GM12864 (cell line): ENCODE results near the gene GGT7.
"Not testable (repeated sequence)": the region's sequence is repeated elsewhere in the genome, so short reads cannot be mapped to it uniquely, and the experiment has no call there.

Experiments
- DNase-seq: peaks from one replicate; pipeline ENCODE4 v3.0.0-alpha.2; 2011; ENCODE audit warnings: low read depth
- H3K4me3 ChIP-seq: 2 replicates; pipeline ENCODE4 v1.5.1; 2011; ENCODE audit warnings: mild to moderate bottlenecking, low read depth, low read length, control low read depth
- CTCF ChIP-seq: IDR thresholded peaks from 2 replicates; pipeline ENCODE4 v1.5.1; 2011; ENCODE audit warnings: low read depth, mild to moderate bottlenecking, moderate library complexity, low read length, control low read depth, inconsistent platforms; ENCODE audit errors: missing control alignments

GGT7 gene

GRCh38 chr20:34881689-34882088, 9.0 kb upstream of the GGT7 start:
- no peak overlapping the region for H3K4me3 ChIP-seq
- TF ChIP-seq CTCF: no peak
- no peak for DNase-seq

- DNase-seq, H3K4me3 ChIP-seq: not testable (repeated sequence)
Observed at GRCh38 chr20:34880971-34881370, 8.3 kb upstream of the GGT7 start.

GRCh38 chr20:34880215-34880850, 7.7 kb upstream of the GGT7 start:
- no peak for DNase-seq
- H3K4me3 ChIP-seq: no peak overlapping the region
- no peak for TF ChIP-seq CTCF

GRCh38 chr20:34876406-34877282, 4.0 kb upstream of the GGT7 start, which contains the start of gene ACSS2:
TSS of gene ACSS2 (plus strand) at chr20:34876612. CDS start at chr20:34876646, 34 bp downstream.
- TF ChIP-seq CTCF: no peak
- DNase-seq: no peak
- H3K4me3 ChIP-seq: peak within 1 kb of the TSS; percentile 81

- H3K4me3 ChIP-seq: peak overlapping the region; percentile 81
- TF ChIP-seq CTCF: peak; percentile 8
- peak; percentile 83 for DNase-seq
Observed at GRCh38 chr20:34875642-34876405, 3.2 kb upstream of the GGT7 start.

- H3K4me3 ChIP-seq: no peak overlapping the region
- DNase-seq: peak; percentile 47
- peak; percentile 85 for TF ChIP-seq CTCF
Observed at GRCh38 chr20:34874094-34874654, 1.5 kb upstream of the GGT7 start.

- no peak for DNase-seq
- no peak overlapping the region for H3K4me3 ChIP-seq
- no peak for TF ChIP-seq CTCF
Observed at GRCh38 chr20:34873583-34874093, 982 bp upstream of the GGT7 start.
